Stimulated activated naive CD8-positive, alpha-beta T cell treated with anti-CD3 and anti-CD28 coated beads, Interleukin-15, Interleukin-2, amounts not matched to agents 100 U/mL and 50 U/mL, for 24 hours (primary cell): ENCODE results near the gene SFRP2.

Experiments used
- ATAC-seq: fragments of 150-1000 bp; cut with Tn5 transposase; one replicate; pipeline ENCODE4 v1.10.0; 2021
- DNase-seq: peaks from one replicate; pipeline ENCODE4 v3.0.0; 2021

SFRP2 gene

DNA sequence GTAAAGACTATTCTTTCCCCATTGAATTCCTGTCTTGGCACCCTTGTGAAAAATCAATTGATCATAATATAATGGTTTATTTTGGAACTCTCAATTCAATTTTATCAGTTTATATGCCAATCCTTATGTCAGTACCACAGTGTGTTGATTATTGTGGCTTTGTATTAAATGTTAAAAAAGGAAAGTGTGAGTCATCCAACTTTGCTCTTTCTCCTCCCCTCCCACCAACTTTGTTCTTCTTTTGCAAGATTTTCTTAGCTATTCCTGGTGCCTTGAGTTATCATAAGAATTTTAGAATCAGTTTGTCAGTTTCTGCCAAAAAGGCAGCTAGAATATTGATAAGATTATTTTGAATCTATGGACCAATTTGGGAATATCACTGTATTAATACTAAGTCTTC lies 17.8 kb downstream of the SFRP2 start:
- no peak for ATAC-seq
- DNase-seq: no peak

DNA sequence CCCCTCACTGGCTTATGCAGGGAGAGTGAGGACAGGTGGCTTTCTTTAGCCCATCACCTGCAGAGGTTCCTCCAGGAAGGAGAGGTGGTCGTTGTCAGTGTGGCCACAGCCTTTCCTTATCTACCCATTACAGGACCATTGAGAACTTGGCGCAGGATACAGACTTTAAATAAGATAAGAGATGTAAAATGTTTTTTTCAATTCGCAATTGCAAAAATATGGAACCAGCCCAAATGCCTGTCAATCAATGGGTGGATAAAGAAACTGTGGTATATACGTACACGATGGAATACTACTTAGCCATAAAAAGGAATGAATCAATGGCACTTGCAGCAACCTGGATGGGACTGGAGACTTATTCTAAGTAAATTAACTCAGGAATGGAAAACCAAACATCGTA lies 22.1 kb downstream of the SFRP2 start:
- no peak for ATAC-seq
- DNase-seq: no peak

DNA sequence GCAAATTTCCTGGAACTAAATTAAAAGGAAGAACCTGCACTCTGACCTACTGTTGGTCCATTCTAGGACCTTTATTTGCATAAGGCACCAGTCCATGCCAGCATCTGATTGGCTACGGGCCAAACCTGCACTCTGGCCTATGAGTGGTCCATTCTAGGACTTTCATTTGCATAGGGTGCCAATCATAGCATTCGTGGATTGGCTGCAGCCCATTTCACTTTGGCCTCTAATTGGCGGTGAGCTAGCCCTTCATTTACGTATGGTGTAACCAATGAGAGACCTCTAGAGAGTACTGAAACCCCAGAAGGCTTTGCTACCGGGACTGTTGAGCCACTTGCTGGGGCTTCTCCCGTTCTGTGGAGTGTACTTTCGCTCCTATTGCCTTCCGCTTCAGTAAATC lies 23.0 kb downstream of the SFRP2 start:
- DNase-seq (no peak), ATAC-seq (no peak)

DNA sequence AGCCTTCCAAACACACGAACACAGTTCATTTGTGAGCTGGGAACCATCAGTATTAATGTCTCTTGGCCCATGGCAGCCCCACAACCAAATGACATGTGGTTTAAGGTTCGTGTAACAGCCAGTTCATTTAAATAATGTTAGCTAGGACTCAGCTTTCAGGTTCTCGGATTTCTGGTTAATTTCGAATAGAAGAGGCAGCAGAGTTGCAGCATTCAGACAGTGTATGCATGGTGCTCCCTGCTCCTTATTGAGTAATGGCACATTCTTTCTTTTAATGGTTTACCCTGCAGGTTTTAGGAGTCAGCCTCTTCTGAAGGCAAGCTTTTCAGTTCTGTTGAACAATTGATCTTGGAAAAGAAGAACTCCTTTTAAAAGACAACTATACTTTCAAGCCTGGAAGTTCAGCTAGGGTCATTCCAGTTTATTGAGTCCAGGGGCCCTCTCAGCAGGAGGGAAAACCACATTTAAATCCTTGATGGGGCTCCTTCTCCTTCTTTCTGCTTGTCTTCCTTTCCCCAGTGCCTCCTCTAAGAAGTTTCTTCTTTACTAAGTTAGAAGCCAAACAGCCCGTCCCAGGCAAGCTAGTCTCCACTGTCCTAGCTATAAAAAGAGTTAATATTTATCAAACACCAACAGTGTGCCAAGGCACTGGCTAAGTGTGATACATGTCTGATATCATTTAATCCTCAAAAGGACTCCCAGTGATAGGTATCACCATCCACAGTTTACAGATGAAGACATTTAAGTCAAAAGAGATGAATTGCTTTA lies 24.1 kb downstream of the SFRP2 start:
- ATAC-seq: no peak
- no peak for DNase-seq

DNA sequence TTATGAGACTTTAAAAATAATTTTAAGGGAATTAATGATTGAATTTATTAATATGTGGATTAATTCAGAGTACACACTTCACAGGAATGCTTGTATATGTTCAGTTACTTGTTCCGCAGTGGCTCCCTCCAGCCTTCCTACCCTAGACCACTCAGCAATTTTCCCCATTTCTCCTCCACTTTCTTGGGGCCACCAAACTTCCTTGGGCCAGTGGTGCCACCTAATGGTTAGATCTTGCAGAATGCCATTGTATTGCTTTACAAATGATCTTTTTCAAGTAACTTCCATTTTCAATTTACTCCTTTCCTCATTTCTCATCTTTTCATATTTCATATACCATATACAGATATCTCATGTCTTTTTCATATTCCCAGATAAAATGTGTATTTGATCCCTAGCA lies 25.5 kb downstream of the SFRP2 start:
- DNase-seq (peak; percentile 15), ATAC-seq (no peak)

DNA sequence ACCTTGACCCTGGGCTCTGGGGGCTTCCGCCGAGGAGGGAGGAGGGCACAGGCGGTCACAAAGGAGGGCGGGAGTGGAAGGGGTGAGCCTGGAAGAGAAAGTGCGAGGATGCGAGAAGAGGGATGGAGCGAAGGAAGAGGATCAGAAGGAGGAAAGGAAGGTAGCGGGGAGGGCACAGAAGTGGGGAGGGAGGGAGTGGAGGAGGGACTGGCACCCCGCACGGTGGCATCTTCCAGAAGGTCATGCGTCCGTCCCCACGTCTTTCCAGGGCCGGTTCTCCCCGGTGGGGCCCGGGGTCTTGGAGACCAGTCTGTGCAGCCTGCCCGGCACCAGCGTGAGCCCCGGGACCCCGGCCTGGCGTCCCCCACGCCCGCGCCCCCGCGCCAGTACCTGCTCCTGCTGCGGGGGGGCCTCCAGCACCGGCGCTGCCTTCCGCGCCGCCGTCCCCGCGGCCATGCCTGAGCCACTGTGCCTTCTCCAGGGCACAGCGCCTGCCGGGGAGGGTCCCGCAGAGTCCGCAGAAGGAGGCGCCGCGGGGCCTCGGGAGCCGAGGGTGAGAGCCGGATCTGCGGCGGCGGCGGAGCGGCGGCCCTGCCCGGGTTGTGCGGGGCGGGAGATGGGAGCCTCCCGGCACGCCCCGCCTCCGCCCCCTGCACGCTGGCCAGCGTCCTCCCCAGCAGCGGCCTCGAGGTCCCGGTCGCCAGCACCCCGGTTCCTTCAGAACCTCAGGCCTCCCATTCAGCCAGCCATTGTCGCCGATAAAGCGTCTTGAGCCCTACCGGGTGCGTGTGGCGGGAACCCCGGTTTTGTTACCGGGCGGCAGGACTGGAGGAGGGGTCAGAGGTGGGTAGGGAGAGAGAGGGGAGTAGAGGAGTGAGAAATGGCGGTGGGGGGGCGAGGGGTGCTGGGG lies 29.2 kb downstream of the SFRP2 start, which contains the start of gene RNF175:
RNF175 (minus strand) TSS at position 618 of the 910 bp plus-strand sequence; CDS start at position 456, 162 bp downstream.
- ATAC-seq: peak; percentile 51
- peak; percentile 25 for DNase-seq

DNA sequence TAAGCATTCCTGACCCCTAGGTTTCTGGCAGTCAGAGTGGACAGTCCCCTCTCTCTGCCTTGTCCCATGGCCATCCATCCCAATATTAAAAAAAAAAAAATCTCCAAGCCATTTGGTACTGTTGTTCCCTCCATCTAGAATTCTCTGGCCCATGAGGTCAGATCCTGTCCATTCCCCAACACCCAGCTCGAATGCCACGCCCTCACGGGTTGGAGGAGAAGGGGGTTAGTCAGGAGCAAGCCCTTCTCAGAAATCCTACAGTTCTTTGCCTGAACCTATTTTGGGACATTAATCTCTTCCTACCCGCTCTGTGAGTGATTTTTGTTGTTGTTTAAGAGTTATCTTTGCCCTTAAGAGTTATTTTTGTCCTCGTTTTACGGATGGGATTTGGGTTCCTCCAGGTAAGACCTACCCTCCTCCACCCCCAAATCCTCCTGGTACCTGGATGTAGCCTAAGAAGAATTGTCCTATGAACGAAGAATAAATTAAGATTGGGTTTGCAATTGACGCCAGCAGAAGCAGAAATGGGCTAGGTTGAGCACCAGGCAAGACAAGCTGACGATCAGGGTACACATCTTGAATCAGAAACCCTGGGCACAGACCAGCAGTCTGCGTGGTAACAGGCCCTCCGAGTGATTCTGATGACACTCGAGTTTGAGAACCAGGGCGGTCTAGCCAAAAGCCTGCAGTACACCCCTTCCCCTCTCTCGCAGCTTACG lies 30.0 kb downstream of the SFRP2 start:
- ATAC-seq: no peak
- no peak for DNase-seq

DNA sequence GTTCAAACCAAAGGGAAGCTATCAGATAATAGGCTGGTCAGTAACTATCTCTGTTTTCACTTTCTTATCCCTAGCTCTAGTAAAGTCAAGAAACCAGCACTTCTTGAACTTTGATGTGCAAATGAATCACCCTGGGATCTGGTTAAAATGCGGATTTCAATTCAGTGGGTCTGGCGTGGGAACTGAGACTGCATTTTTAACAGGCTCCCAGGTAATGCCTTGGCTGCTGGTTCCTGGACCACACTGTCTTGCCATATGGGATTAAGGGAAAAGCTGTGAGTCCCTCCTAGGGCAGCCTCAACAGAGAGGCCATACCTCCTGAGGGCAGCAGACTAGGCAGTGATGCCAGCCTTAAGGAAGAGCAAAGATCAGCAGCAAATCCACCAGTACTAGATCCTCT lies 30.7 kb downstream of the SFRP2 start:
- no peak for ATAC-seq
- DNase-seq: no peak

DNA sequence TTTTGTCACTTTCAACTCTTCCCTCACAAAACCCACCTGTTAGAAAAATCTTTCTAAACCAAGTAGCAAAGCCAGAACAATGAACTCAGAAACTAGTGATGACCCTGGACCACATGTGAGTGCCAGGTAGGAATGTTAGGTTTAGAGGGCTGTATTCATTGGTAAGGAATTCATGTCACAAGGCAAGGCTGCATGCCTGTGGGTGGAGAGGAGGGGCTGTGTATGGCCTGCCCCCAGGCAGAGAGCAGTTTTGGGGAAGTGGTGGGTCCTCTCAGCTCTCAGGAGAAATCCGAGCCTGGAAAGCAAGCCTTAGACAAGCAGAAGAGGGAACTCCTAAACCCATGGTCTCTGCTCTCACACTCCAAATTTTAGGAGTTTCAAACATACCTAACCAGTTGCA lies 31.5 kb downstream of the SFRP2 start:
- ATAC-seq (no peak), DNase-seq (no peak)

DNA sequence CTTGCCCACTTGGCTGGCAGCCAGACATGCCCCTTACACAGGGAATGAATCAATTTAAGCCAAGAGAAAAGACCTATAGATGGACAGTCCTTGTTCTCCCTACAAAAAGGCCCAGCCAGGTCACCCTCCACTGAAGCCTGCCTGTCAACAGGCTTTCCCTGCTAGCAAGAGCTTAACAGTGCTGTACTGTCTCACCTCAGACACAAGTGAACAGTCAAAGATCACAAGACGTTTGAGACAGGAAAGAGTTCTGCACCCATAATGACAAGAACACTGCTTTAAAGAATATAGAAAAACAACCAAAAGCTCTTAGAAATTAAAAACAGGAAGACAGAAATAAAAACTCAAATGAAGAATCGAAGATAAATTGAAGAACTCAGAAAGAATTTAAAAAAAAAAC lies 33.7 kb downstream of the SFRP2 start:
- ATAC-seq (no peak), DNase-seq (no peak)

DNA sequence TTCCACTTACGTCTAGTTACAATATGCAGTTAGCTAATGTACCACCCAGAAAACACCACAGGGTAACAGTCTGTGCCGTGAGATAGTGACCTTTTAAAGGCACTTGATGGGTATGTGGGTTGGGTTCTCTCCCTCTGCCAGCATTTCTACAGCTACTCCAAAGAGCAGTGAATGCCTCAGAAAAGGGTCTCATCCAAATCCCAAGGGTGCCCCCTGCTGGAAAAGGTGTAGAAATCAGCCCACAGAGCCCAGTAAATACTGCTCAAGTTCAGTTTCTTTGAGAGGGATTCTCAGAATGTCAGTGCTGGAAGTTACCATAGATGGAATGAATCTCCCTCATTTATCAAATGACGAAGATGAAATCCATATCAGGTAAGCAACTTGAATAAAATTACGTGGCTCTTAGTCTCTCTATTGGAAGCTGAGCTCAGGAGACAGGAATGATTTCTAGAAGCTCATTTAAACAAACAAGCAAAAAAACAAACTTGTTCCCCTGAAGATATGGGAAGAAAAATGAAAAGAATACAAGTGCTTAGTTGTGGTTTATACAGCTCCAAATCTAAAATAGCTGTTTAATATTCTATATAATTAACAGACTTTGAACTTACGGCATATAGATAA lies 38.6 kb downstream of the SFRP2 start:
- ATAC-seq (peak; percentile 88), DNase-seq (peak; percentile 78)

DNA sequence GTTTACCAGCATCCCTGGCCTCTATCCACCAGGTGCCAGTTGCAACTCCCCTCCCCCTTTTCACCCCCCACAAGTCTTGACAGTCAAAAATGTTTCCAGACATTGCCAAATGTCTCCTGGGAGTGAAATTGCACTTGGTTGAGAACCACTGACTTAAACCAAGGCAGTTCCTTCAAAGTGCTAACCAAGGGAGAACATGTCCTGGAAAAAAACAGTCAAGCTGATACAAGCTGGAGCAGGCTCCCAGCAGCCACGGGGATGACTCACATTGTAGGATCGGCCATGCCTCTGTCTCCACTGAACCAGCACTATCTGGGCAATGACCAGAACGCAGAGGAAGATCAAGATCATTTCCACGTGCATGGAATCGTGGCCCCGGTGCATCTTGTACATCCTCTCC lies 40.5 kb downstream of the SFRP2 start:
- ATAC-seq (no peak), DNase-seq (no peak)

DNA sequence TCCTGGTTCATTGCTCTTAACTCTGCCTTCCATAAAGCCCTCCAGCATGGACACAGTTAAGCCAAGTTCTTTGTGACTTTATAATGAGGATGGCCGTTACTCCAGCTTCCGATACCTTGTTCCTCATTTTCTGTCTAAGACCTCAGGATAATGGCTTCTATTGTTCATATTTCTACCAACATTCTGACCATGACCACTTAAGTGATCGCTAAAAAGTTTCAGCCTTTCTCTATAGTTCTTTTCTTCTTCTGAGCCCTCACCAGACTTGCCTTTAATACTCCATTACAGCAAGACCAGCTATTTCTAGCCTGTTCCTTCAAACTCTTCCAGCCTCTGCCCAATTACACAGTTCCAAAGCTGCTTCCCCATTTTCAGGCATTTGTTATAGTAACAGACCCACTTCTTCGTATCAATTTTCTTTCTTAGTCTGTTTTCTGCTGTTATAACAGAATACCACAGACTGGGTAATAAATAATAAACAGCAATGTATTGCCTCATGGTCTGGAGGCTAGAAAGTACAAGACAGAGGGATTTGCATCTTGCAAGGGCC lies 41.4 kb downstream of the SFRP2 start:
- ATAC-seq: no peak
- no peak for DNase-seq

DNA sequence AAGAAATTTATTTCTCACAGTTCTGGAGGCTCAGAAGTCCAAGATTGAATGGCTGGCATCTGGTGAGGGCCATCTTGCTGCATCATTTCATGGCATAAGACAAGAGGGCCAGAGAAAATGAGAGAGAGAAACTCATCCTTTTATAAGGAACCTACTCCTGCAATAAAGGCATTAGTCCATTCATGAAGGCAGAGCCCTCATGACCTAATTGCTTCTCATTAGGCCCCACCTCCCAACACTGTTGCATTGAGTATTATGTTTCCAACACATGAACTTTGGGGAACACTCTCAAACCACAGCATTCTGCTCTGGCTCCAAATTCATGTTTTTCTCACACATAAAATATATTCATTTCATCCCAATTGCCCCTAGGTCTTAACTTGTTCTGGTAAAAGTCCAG lies 43.2 kb downstream of the SFRP2 start:
- no peak for ATAC-seq

DNA sequence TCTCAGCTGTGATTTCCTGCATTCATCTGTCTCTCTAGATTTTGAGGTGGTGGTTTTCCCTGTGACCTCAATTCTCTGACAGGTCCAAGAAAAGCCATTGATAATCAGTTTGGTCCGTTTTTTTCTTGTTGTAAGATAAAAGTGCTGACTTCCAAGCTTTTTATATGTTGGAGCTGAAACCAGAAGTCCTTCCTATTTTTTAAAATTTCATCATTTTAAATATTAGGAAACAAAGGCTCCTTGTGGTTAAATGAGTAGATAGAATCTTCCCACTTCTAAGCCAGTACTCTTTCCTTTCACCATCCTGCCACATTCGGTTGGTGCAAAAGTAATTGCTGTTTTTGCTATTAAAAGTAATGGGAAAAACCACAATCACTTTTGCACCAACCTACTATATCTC lies 47.3 kb downstream of the SFRP2 start:
- DNase-seq: no peak
- ATAC-seq: no peak

More for the DNA sequence above, 43.2 kb downstream of the SFRP2 start:
- no peak for DNase-seq

DNA sequence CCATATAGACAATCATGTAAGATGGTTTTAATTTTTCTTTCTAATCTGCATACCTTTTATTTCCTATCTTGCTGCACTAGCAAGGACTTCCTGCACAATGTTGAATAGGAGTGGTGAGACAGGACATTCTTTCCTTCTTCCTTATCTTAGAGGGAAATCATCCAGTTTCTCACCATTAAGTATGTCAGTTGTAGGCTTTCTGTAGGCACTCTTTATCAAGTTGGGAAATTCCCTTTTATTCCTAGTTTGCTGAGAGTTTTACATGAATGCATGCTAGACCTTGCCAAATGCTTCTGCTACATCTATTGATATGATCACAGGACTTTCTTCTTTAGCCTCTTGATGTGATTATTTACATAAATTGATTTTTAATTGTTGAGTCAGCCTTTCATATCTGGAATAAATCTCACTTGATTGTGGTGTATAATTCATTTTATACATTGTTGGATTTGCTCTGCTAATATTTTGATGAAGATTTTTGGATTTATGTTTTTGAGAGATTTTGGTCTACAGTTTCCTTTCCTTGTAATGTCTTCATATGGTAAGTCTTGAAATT lies 52.9 kb downstream of the SFRP2 start:
- ATAC-seq (no peak), DNase-seq (no peak)

DNA sequence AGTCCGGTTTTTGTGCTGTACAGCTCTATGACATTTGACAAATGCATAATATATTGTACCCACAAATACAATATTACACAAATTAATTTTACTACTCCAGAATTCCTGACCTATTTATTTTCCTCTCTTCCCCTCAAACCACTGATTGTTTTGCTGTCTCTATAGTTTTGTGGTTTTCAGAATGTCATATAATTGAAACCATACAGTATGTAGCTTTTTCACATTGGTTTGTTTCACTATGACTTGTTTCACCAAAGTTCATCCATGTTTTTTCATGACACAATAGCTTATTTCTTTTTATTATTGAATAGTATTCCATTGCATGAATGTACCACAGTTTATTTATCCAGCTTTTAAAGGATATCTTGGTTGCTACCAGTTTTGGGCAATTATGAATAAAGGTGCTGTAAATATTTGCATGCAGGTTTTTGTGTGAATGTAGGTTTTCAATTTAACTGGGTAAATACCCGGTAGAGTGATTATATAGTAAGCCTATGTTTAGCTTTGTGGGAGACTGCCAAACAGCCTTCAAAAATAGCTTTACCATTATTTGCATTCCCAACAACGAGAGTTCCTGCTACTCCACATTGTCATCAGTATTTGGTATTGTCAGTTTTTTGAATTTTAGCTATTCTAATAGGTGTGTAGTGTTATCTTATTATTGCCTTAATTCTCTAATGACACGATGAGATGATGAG lies 55.0 kb downstream of the SFRP2 start:
- ATAC-seq (peak; percentile 36), DNase-seq (no peak)

DNA sequence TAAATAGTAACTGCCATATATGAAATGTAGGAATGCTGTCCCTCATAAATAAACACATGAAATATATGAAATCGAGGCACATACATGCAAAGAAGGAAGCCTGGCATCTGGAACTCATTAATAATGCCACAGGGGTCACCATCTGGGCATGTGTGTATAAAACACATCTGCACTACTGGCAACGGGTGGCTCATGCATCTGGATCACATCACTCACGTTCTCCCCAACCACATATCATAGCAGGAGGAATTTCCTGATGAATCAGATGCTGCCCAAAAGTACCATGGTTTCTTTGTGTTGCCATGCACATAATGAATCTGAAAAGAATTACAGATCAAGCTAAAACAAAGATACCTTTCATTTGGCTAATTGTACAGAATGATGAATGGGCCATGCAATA lies 57.6 kb downstream of the SFRP2 start:
- no peak for ATAC-seq
- no peak for DNase-seq
